Measurements from ENCODE around the gene FADS2.

FADS2 gene

DNA sequence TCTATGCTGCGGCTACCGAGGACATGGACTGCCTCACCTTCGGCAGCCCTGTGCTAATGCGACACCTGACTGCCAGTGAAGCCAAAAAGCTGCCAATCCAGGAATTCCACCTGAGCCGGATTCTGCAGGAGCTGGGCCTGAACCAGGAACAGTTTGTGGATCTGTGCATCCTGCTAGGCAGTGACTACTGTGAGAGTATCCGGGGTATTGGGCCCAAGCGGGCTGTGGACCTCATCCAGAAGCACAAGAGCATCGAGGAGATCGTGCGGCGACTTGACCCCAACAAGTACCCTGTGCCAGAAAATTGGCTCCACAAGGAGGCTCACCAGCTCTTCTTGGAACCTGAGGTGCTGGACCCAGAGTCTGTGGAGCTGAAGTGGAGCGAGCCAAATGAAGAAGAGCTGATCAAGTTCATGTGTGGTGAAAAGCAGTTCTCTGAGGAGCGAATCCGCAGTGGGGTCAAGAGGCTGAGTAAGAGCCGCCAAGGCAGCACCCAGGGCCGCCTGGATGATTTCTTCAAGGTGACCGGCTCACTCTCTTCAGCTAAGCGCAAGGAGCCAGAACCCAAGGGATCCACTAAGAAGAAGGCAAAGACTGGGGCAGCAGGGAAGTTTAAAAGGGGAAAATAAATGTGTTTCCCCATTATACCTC, 32.1 kb upstream of the FADS2 start:
- TF ChIP-seq, protein P1, sequence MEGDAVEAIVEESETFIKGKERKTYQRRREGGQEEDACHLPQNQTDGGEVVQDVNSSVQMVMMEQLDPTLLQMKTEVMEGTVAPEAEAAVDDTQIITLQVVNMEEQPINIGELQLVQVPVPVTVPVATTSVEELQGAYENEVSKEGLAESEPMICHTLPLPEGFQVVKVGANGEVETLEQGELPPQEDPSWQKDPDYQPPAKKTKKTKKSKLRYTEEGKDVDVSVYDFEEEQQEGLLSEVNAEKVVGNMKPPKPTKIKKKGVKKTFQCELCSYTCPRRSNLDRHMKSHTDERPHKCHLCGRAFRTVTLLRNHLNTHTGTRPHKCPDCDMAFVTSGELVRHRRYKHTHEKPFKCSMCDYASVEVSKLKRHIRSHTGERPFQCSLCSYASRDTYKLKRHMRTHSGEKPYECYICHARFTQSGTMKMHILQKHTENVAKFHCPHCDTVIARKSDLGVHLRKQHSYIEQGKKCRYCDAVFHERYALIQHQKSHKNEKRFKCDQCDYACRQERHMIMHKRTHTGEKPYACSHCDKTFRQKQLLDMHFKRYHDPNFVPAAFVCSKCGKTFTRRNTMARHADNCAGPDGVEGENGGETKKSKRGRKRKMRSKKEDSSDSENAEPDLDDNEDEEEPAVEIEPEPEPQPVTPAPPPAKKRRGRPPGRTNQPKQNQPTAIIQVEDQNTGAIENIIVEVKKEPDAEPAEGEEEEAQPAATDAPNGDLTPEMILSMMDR (conservative IDR thresholded peaks at IDR 0.05; ENCODE audit: low read depth, low read length): no peak
- H3K4me3 ChIP-seq (ENCODE audit: low read length): no peak overlapping the region
- DNase-seq (ENCODE audit: low read depth): no peak

- H3K4me3 ChIP-seq (ENCODE audit: low read length): no peak overlapping the region
- no peak for DNase-seq (ENCODE audit: low read depth)
- TF ChIP-seq, protein P1 (conservative IDR thresholded peaks at IDR 0.05; ENCODE audit: low read depth, low read length): peak; percentile 83
Observed at GRCh38 chr11:61797263-61797944, 30.7 kb upstream of the FADS2 start.

DNA sequence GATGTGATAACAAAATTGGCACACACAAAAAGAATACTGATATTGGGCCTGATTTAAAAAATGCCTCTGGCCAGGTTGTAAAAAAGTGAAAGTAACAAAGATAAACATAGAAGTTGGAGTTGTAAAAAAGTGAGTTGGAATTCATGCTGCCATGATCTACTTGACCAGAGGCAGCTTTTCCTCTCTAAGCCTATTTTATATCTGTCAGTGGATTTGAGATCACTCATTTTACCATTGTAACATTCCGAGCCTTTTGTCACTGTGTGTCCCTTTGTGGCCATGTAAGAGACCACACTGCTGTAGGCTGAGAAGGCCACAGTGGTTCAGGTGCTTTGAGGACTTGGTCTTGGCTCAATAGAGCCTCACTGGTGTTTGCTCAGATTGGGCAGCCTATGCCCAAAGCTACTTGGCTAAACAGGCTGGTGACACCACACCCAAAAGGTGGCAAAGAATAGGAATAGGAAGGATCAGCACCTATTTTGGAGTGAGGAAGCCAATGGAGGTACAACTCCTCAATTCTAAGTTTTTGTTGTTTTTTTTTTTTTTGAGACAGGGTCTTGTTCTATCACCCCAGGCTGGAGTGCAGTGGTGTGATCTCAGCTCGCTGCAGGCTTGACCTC, 28.3 kb upstream of the FADS2 start:
- no peak overlapping the region for H3K4me3 ChIP-seq (ENCODE audit: low read length)
- DNase-seq (ENCODE audit: low read depth): no peak
- TF ChIP-seq, protein P1 (conservative IDR thresholded peaks at IDR 0.05; ENCODE audit: low read depth, low read length): no peak

DNA sequence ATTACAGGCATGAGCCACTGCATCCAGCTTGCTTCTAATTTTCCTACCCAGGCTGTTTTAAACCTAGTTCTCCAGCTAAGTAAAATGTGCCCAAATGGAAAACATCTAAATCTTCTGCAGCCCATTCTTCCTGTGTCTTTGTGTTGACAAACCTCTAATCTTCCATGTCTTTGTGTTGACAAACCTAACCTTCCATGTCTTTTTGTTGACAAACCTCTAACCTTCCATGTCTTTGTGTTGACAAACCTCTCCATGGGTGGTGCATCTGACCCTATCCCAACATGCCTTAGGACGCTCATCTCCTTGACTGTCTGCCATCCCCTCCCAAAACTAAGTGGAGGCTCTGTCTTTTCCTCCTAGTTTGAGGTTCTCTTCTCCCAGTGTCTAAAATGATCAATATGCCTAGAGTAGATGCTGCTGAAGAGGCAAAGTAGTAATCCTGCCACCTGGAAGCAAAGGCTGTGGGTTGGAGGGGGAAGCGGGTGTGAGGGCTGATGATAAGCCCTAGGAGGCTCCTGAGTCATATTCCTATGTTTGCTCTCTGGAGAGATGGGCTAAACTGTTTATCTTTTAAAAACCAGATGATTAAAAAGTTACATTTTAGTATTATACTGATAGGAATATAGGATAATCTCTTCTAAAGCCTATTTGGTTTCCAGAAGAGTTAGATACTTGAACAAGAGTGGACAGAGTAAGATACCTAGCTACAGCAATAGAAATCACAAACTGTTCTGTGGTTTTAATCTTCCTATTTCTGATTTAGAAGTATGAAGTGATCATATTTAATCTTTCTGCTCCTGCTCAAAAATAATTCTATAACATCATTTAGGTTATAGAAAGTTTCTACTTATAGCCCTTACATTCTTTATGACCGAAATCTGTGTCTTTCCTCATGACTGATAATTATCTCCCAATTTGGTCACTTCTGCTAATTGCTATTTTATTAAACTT, 27.5 kb upstream of the FADS2 start:
- no peak overlapping the region for H3K4me3 ChIP-seq (ENCODE audit: low read length)
- TF ChIP-seq, protein P1 (conservative IDR thresholded peaks at IDR 0.05; ENCODE audit: low read depth, low read length): no peak
- DNase-seq (ENCODE audit: low read depth): no peak

- H3K4me3 ChIP-seq (ENCODE audit: low read length): no peak overlapping the region
- TF ChIP-seq, protein P1 (conservative IDR thresholded peaks at IDR 0.05; ENCODE audit: low read depth, low read length): no peak
- no peak for DNase-seq (ENCODE audit: low read depth)
Observed at GRCh38 chr11:61802605-61803004, 25.5 kb upstream of the FADS2 start.

GRCh38 chr11:61803889-61804647, 24.0 kb upstream of the FADS2 start:
- TF ChIP-seq, protein P1 (conservative IDR thresholded peaks at IDR 0.05; ENCODE audit: low read depth, low read length): no peak
- DNase-seq (ENCODE audit: low read depth): no peak
- H3K4me3 ChIP-seq (ENCODE audit: low read length): no peak overlapping the region
